Esophagus squamous epithelium (tissue), 5 donors: ENCODE data around the gene ECEL1. TPM values are rescaled to one million over a fixed set of nuclear protein-coding genes. Genes with fewer than 3 reads are reported as not detected.

ENCODE experiments used
- DNase-seq: peaks from one replicate; lab custom pipeline; 2025; lab: John Stamatoyannopoulos, UW
- H3K27ac ChIP-seq, 4 donors: fragments of 200-600 bp; sonication (generic); one replicate each; pipeline ENCODE4 v1.5.1; 2016 to 2019; ENCODE audit warnings: mild to moderate bottlenecking in 1 of 4
- H3K27me3 ChIP-seq, 4 donors: fragments of 200-600 bp; sonication (generic); 1 replicate in 3 of 4; 2 replicates in 1 of 4; pipeline versions ENCODE4 v1.5.1 to v1.6.0; 2017 to 2021; ENCODE audit warnings: antibody characterized with exemption in 1 of 4
- H3K36me3 ChIP-seq, 3 donors: fragments of 200-600 bp; sonication (generic); one replicate each; pipeline ENCODE4 v1.5.1; 2016 to 2019
- H3K4me1 ChIP-seq, 3 donors: fragments of 200-600 bp; sonication (generic); one replicate each; pipeline ENCODE4 v1.5.1; 2017 to 2019
- H3K4me3 ChIP-seq, 4 donors: fragments of 200-600 bp; sonication (generic); 1 replicate in 3 of 4; 2 replicates in 1 of 4; pipeline ENCODE4 v1.5.1; 2016 to 2019; ENCODE audit warnings: mild to moderate bottlenecking in 2 of 4, moderate library complexity in 1 of 4
- H3K9me3 ChIP-seq, 3 donors: fragments of 200-600 bp; sonication (generic); one replicate each; pipeline ENCODE4 v1.5.1; 2016 to 2019
- CTCF ChIP-seq, 6 experiments: fragments of 450-650 bp in 4 of 6; fragments of 200-600 bp in 2 of 6; sonication (generic) in 2 of 6; IDR thresholded peaks; one replicate each; pipeline ENCODE4 v1.5.1; 2016 to 2019; ENCODE audit warnings: antibody characterized with exemption in 6 of 6, mild to moderate bottlenecking in 4 of 6, moderate library complexity in 4 of 6
- POLR2A ChIP-seq, 4 donors: fragments of 450-650 bp; IDR thresholded peaks; one replicate each; pipeline ENCODE4 v1.6.1; 2017; ENCODE audit warnings: antibody characterized with exemption in 4 of 4, mild to moderate bottlenecking in 4 of 4, moderate library complexity in 3 of 4
- WGBS, 2 donors: methylation state at CpG; one replicate each; pipeline ENCODE4 v1.1.5; 2018; 5-methylcytosine and 5-hydroxymethylcytosine counted together
- intact Hi-C: fragments of 100-400 bp; cut with DNase I; formaldehyde crosslinking; loops from one replicate; pipeline ENCODE4 v1.15.0; 2022
- total RNA-seq, 4 donors: library from RNA; depleted of rRNA; stranded (reverse); fragments of >200 nt; gene quantifications; one replicate each; pipeline ENCODE4 v1.1.0, GENCODE V29; 2016
- donor health status: DM: yes; HTN: yes; CAD: no.

ECEL1 gene
- total RNA-seq, 4 donors from 2014 or later = 0.19 TPM; not detected in 3

- Histone ChIP-seq H3K4me1 (peaks cover 8 to 27% (median 24%) of the 10 kb centered on the region in 3 donors), H3K9me3 (no peaks in the 10 kb centered on the region), H3K4me3 (no peak overlapping the region), H3K27ac (no peak overlapping the region), H3K36me3 (no peaks in the 10 kb centered on the region), H3K27me3 (peaks cover 0 to 58% (median 10%) of the 10 kb centered on the region in 4 donors)
- TF ChIP-seq POLR2A (IDR thresholded peaks at IDR 0.05) (no peak), CTCF (IDR thresholded peaks at IDR 0.05) (no peak)
- no peak for DNase-seq
- intact Hi-C loops = no loop called here
- 86% methylated on average over 4 of the region's 30 CpGs; no CpG with 5 or more reads in 1 of the 2 donors for WGBS, 2 donors
These were observed 2.8 kb upstream of the ECEL1 start for GRCh38 chr2:232490221-232491138.

GRCh38 chr2:232489516-232490220 is 2.0 kb upstream of the ECEL1 start:
- Histone ChIP-seq H3K27me3 (peaks cover 0 to 67% (median 11%) of the 10 kb centered on the region in 4 donors), H3K4me3 (no peak overlapping the region), H3K27ac (no peak overlapping the region), H3K36me3 (no peaks in the 10 kb centered on the region), H3K4me1 (peaks cover 8 to 31% (median 27%) of the 10 kb centered on the region in 3 donors), H3K9me3 (no peaks in the 10 kb centered on the region)
- DNase-seq = no peak
- TF ChIP-seq CTCF (IDR thresholded peaks at IDR 0.05) (no peak), POLR2A (IDR thresholded peaks at IDR 0.05) (no peak)
- WGBS, 2 donors = 64 to 88% methylated on average over 6 to 7 of the region's 9 CpGs
- intact Hi-C loops = no loop called here

- WGBS, 2 donors = 67 to 82% methylated on average over 4 to 5 of the region's 5 CpGs
- Histone ChIP-seq H3K27ac (no peak overlapping the region), H3K4me3 (no peak overlapping the region), H3K4me1 (peaks cover 8 to 31% (median 27%) of the 10 kb centered on the region in 3 donors), H3K27me3 (peaks cover 0 to 75% (median 14%) of the 10 kb centered on the region in 4 donors), H3K36me3 (no peaks in the 10 kb centered on the region), H3K9me3 (no peaks in the 10 kb centered on the region)
- intact Hi-C loops = no loop called here
- TF ChIP-seq POLR2A (IDR thresholded peaks at IDR 0.05) (no peak), CTCF (IDR thresholded peaks at IDR 0.05) (no peak)
- no peak for DNase-seq
These were observed 1.2 kb upstream of the ECEL1 start for GRCh38 chr2:232488721-232489300.

- no peak for DNase-seq
- intact Hi-C loops = no loop called here
- TF ChIP-seq CTCF (IDR thresholded peaks at IDR 0.05) (no peak), POLR2A (IDR thresholded peaks at IDR 0.05) (no peak)
- no peak overlapping the region for H3K4me3 ChIP-seq
- no peaks in the 10 kb centered on the region for H3K36me3 ChIP-seq
- peaks cover 0 to 81% (median 14%) of the 10 kb centered on the region in 4 donors for H3K27me3 ChIP-seq
- H3K4me1 ChIP-seq = peaks cover 8 to 31% (median 27%) of the 10 kb centered on the region in 3 donors
- no peak overlapping the region for H3K27ac ChIP-seq
- 64 to 100% methylated on average over 1 to 5 of the region's 16 CpGs for WGBS, 2 donors
- H3K9me3 ChIP-seq = no peaks in the 10 kb centered on the region
These were observed 570 bp upstream of the ECEL1 start for GRCh38 chr2:232488097-232488711.
